H9 (cell line): ENCODE data around the gene ADAMTSL2. TPM values are rescaled to one million over a fixed set of nuclear protein-coding genes. Genes with fewer than 3 reads are reported as not detected.

ENCODE experiments used
- DNase-seq: peaks from one replicate; pipeline ENCODE4 v3.0.0-alpha.2; 2017
- H2AFZ ChIP-seq: one replicate; pipeline ENCODE4 v1.6.1; 2013; ENCODE audit warnings: mild to moderate bottlenecking, low read length, control low read depth, moderate library complexity
- H2AK5ac ChIP-seq: 2 replicates; pipeline ENCODE4 v1.6.1; 2013; ENCODE audit warnings: low read length, control low read depth, mixed read lengths; ENCODE audit not compliant: insufficient read length
- H2BK120ac ChIP-seq: one replicate; pipeline ENCODE4 v1.6.1; 2013; ENCODE audit warnings: low read depth, mild to moderate bottlenecking, low read length, control low read depth, inconsistent platforms; ENCODE audit not compliant: poor library complexity, severe bottlenecking
- H2BK12ac ChIP-seq: 2 replicates; pipeline ENCODE4 v1.6.1; 2013; ENCODE audit warnings: low read length, control low read depth, mixed read lengths, low read depth; ENCODE audit not compliant: insufficient read length
- H2BK15ac ChIP-seq: 2 replicates; pipeline ENCODE4 v1.6.1; 2013; ENCODE audit warnings: low read depth, low read length, control low read depth
- H2BK20ac ChIP-seq: one replicate; pipeline ENCODE4 v1.6.1; 2013; ENCODE audit warnings: low read depth, mild to moderate bottlenecking, low read length, control low read depth, inconsistent platforms; ENCODE audit not compliant: poor library complexity, severe bottlenecking
- H2BK5ac ChIP-seq: 2 replicates; pipeline ENCODE4 v1.6.1; 2013; ENCODE audit warnings: low read length, control low read depth, mixed read lengths; ENCODE audit not compliant: insufficient read length
- H3K14ac ChIP-seq: 2 replicates; pipeline ENCODE4 v1.6.1; 2013; ENCODE audit warnings: low read length, control low read depth; ENCODE audit not compliant: insufficient read depth
- H3K18ac ChIP-seq: 2 replicates; pipeline ENCODE4 v1.6.1; 2013; ENCODE audit warnings: low read depth, mild to moderate bottlenecking, mixed read lengths, low read length, control low read depth; ENCODE audit not compliant: insufficient read length
- H3K23ac ChIP-seq: 2 replicates; pipeline ENCODE4 v1.6.1; 2013; ENCODE audit warnings: low read length, control low read depth, mixed read lengths, low read depth; ENCODE audit not compliant: insufficient read length
- H3K23me2 ChIP-seq: 2 replicates; pipeline ENCODE4 v1.6.1; 2013; ENCODE audit warnings: low read depth, mild to moderate bottlenecking, mixed read lengths, low read length, control low read depth; ENCODE audit not compliant: insufficient read length, poor library complexity, severe bottlenecking
- H3K27ac ChIP-seq: 2 replicates; pipeline ENCODE4 v1.5.1; 2013; ENCODE audit warnings: low read length, control low read depth, mixed read lengths, low read depth; ENCODE audit not compliant: insufficient read length
- H3K27me3 ChIP-seq: 2 replicates; pipeline ENCODE4 v1.6.1; 2013; ENCODE audit warnings: low read length, control low read depth, inconsistent platforms; ENCODE audit not compliant: insufficient read depth
- H3K4ac ChIP-seq: 2 replicates; pipeline ENCODE4 v1.6.1; 2013; ENCODE audit warnings: low read depth, mild to moderate bottlenecking, control low read depth, inconsistent platforms, low read length, moderate library complexity
- H3K4me1 ChIP-seq: 2 replicates; pipeline ENCODE4 v1.6.1; 2013; ENCODE audit warnings: low read length, control low read depth, inconsistent platforms; ENCODE audit not compliant: insufficient read depth
- H3K4me2 ChIP-seq: 2 replicates; pipeline ENCODE4 v1.6.1; 2013; ENCODE audit warnings: low read length, control low read depth, mixed read lengths; ENCODE audit not compliant: insufficient read length, insufficient read depth
- H3K56ac ChIP-seq: 2 replicates; pipeline ENCODE4 v1.6.1; 2013; ENCODE audit warnings: low read depth, mild to moderate bottlenecking, mixed read lengths, low read length, control low read depth; ENCODE audit not compliant: insufficient read length
- H3K79me1 ChIP-seq: 2 replicates; pipeline ENCODE4 v1.6.1; 2013; ENCODE audit warnings: low read depth, mild to moderate bottlenecking, moderate library complexity, low read length, control low read depth, inconsistent platforms; ENCODE audit not compliant: insufficient read depth, poor library complexity, severe bottlenecking
- H3K79me2 ChIP-seq: 2 replicates; pipeline ENCODE4 v1.6.1; 2013; ENCODE audit warnings: low read length, control low read depth, inconsistent platforms; ENCODE audit not compliant: insufficient read depth
- H3K9ac ChIP-seq: 2 replicates; pipeline ENCODE4 v1.6.1; 2013; ENCODE audit warnings: low read length, control low read depth, mixed read lengths; ENCODE audit not compliant: insufficient read length; ENCODE audit errors: extremely low read depth
- H3K9me3 ChIP-seq: one replicate; pipeline ENCODE4 v1.6.1; 2013; ENCODE audit warnings: low read depth, low read length, inconsistent platforms; ENCODE audit not compliant: control insufficient read depth
- H3T11ph ChIP-seq: one replicate; pipeline ENCODE4 v1.6.1; 2013; ENCODE audit warnings: mild to moderate bottlenecking, low read length, control low read depth, inconsistent platforms
- H4K20me1 ChIP-seq: one replicate; pipeline ENCODE4 v1.6.1; 2013; ENCODE audit not compliant: control insufficient read depth, insufficient read length, insufficient read depth
- H4K5ac ChIP-seq: 2 replicates; pipeline ENCODE4 v1.6.1; 2013; ENCODE audit warnings: low read depth, mild to moderate bottlenecking, mixed read lengths, low read length, control low read depth; ENCODE audit not compliant: insufficient read length
- H4K8ac ChIP-seq: replicated peaks from 2 replicates; pipeline ENCODE4 v1.6.1; 2013; ENCODE audit warnings: low read length, control low read depth, mixed read lengths, low read depth; ENCODE audit not compliant: insufficient read length
- H4K91ac ChIP-seq: 2 replicates; pipeline ENCODE4 v1.6.1; 2013; ENCODE audit warnings: low read depth, mild to moderate bottlenecking, moderate library complexity, mixed read lengths, low read length, control low read depth; ENCODE audit not compliant: insufficient read length
- H3K27ac Mint-ChIP-seq, 3 experiments: 2 replicates in 2 of 3; 3 replicates in 1 of 3; pipeline ENCODE4 v1.8.0; 2020 to 2021; ENCODE audit warnings: mixed read lengths in 3 of 3, mild to moderate bottlenecking in 1 of 3, moderate library complexity in 1 of 3
- H3K27me3 Mint-ChIP-seq: 2 replicates; pipeline ENCODE4 v1.8.0; 2021; ENCODE audit warnings: low read depth, mild to moderate bottlenecking, moderate library complexity, mixed read lengths
- H3K36me3 Mint-ChIP-seq, 3 experiments: 2 replicates in 2 of 3; 3 replicates in 1 of 3; pipeline ENCODE4 v1.8.0; 2020 to 2021; ENCODE audit warnings: low read depth in 3 of 3, mixed read lengths in 3 of 3; ENCODE audit not compliant: insufficient read depth in 1 of 3
- H3K4me1 Mint-ChIP-seq, 2 experiments: 2 replicates each; pipeline ENCODE4 v1.8.0; 2020; ENCODE audit warnings: mixed read lengths in 2 of 2
- H3K4me3 Mint-ChIP-seq, 2 experiments: 2 replicates in 1 of 2; 3 replicates in 1 of 2; pipeline ENCODE4 v1.8.0; 2020 to 2021; ENCODE audit warnings: mild to moderate bottlenecking in 2 of 2, mixed read lengths in 2 of 2, moderate library complexity in 1 of 2
- H3K9me3 Mint-ChIP-seq, 2 experiments: 2 replicates in 1 of 2; 3 replicates in 1 of 2; pipeline ENCODE4 v1.8.0; 2020; ENCODE audit warnings: mild to moderate bottlenecking in 2 of 2, mixed read lengths in 2 of 2, moderate library complexity in 1 of 2
- CTCF ChIP-seq: fragments of 200-600 bp; sonication (generic); conservative IDR thresholded peaks from 3 replicates; pipeline ENCODE4 v1.8.0; 2021; ENCODE audit warnings: antibody characterized with exemption, mild to moderate bottlenecking
- WGBS: extraction: QIAGEN DNeasy Blood & Tissue Kit; methylation state at CpG from one replicate; pipeline ENCODE4 v1.1.7; 2013; ENCODE audit warnings: missing lambda C conversion rate, low lambda C conversion rate, mixed read lengths; ENCODE audit not compliant: insufficient read length; ENCODE audit errors: extremely low coverage; 5-methylcytosine and 5-hydroxymethylcytosine counted together
- total RNA-seq: library from RNA; stranded (reverse); gene quantifications from 2 replicates; pipeline ENCODE4 v1.2.1, GENCODE V29; 2021

The ADAMTSL2 gene
- total RNA-seq, 1 experiment from 2014 or later = 0.61 TPM

GRCh38 chr9:133585481-133586351 lies 51.2 kb downstream of the ADAMTSL2 start:
- no peaks in the 10 kb centered on the region for H3K27me3 ChIP-seq
- no peak overlapping the region for H4K5ac ChIP-seq
- no peak overlapping the region for H2BK120ac ChIP-seq
- Mint-ChIP-seq H3K4me1 (peaks cover 37 to 50% of the 10 kb centered on the region in 2 experiments), H3K9me3 (peaks cover 3 to 4% of the 10 kb centered on the region in 2 experiments), H3K36me3 (peaks cover 0 to 2% (median 2%) of the 10 kb centered on the region in 3 experiments; a peak in 2 of 7 replicates), H3K4me3 (0 out of 5 replicates have a peak overlapping the region, but pooled peaks of 1 of the 2 experiments have one; percentile 3), H3K27ac (peak overlapping the region in 2 of 3 experiments; percentile 11 to 82; a peak in 1 of 7 replicates), H3K27me3 (peaks cover 3% of the 10 kb centered on the region)
- no peak overlapping the region for H3K18ac ChIP-seq
- no peak overlapping the region for H4K8ac ChIP-seq
- no peaks in the 10 kb centered on the region for H3K79me1 ChIP-seq
- H3K4me1 ChIP-seq = no peaks in the 10 kb centered on the region; the same call in 1 of the 2 replicates
- H4K20me1 ChIP-seq = no peaks in the 10 kb centered on the region
- H2AK5ac ChIP-seq = no peak overlapping the region
- H4K91ac ChIP-seq = no peak overlapping the region
- H3T11ph ChIP-seq = no peak overlapping the region
- H3K23ac ChIP-seq = no peak overlapping the region
- no peak overlapping the region for H3K9ac ChIP-seq
- H3K56ac ChIP-seq = no peak overlapping the region
- no peak overlapping the region for H2BK20ac ChIP-seq
- H3K23me2 ChIP-seq = no peaks in the 10 kb centered on the region
- no peaks in the 10 kb centered on the region for H3K9me3 ChIP-seq
- TF ChIP-seq CTCF = no peak
- H3K4ac ChIP-seq = no peak overlapping the region
- no peak overlapping the region for H2BK15ac ChIP-seq
- DNase-seq = no peak
- peak overlapping the region; percentile 35 for H3K14ac ChIP-seq
- WGBS = no CpG with 5 or more reads among the region's 43 CpGs
- no peak overlapping the region for H3K4me2 ChIP-seq
- H2AFZ ChIP-seq = no peak overlapping the region
- no peak overlapping the region for H2BK12ac ChIP-seq
- H3K27ac ChIP-seq = no peak overlapping the region
- H3K79me2 ChIP-seq = no peaks in the 10 kb centered on the region
- H2BK5ac ChIP-seq = no peak overlapping the region
